ENCODE results near the gene KRTAP5-6.
"Not testable (repeated sequence)": the region's sequence is repeated elsewhere in the genome, so short reads cannot be mapped to it uniquely, and the experiment has no call there.

KRTAP5-6 gene

GRCh38 chr11:1682225-1682905 is 14.6 kb upstream of the KRTAP5-6 start:
- no peaks in the 10 kb centered on the region for H3K4me1 ChIP-seq (ENCODE audit: control insufficient read depth, insufficient read depth, low read length)
- no peaks in the 10 kb centered on the region for H3K36me3 ChIP-seq (ENCODE audit: control insufficient read depth, insufficient read depth, low read length)
- H3K27ac ChIP-seq (ENCODE audit: low read depth, low read length): no peak overlapping the region
- H3K27me3 ChIP-seq (ENCODE audit: control insufficient read depth, insufficient read depth, low read length): peaks cover 3% of the 10 kb centered on the region
- no peak overlapping the region for H3K4me3 ChIP-seq (ENCODE audit: low read length)
- H3K9ac ChIP-seq (ENCODE audit: low read length): no peak overlapping the region

- H3K27ac ChIP-seq (ENCODE audit: low read depth, low read length); H3K4me1 ChIP-seq (ENCODE audit: control insufficient read depth, insufficient read depth, low read length): not testable (repeated sequence)
These were observed 13.8 kb upstream of the KRTAP5-6 start for GRCh38 chr11:1683216-1683615.

GRCh38 chr11:1683904-1684572 is 13.0 kb upstream of the KRTAP5-6 start:
- H3K4me1 ChIP-seq (ENCODE audit: control insufficient read depth, insufficient read depth, low read length); H3K27me3 ChIP-seq (ENCODE audit: control insufficient read depth, insufficient read depth, low read length); H3K36me3 ChIP-seq (ENCODE audit: control insufficient read depth, insufficient read depth, low read length); H3K4me3 ChIP-seq (ENCODE audit: low read length); H3K27ac ChIP-seq (ENCODE audit: low read depth, low read length); H3K9ac ChIP-seq (ENCODE audit: low read length): not testable (repeated sequence)

More at GRCh38 chr11:1683216-1683615, 13.8 kb upstream of the KRTAP5-6 start:
- H3K4me3 ChIP-seq (ENCODE audit: low read length); H3K36me3 ChIP-seq (ENCODE audit: control insufficient read depth, insufficient read depth, low read length); H3K9ac ChIP-seq (ENCODE audit: low read length); H3K27me3 ChIP-seq (ENCODE audit: control insufficient read depth, insufficient read depth, low read length): not testable (repeated sequence)

GRCh38 chr11:1684886-1685874 is 11.8 kb upstream of the KRTAP5-6 start:
- H3K36me3 ChIP-seq (ENCODE audit: control insufficient read depth, insufficient read depth, low read length); H3K27me3 ChIP-seq (ENCODE audit: control insufficient read depth, insufficient read depth, low read length); H3K9ac ChIP-seq (ENCODE audit: low read length); H3K4me1 ChIP-seq (ENCODE audit: control insufficient read depth, insufficient read depth, low read length); H3K4me3 ChIP-seq (ENCODE audit: low read length); H3K27ac ChIP-seq (ENCODE audit: low read depth, low read length): not testable (repeated sequence)

GRCh38 chr11:1686220-1686619 is 10.8 kb upstream of the KRTAP5-6 start:
- not testable (repeated sequence) for H3K9ac ChIP-seq (ENCODE audit: low read length); H3K36me3 ChIP-seq (ENCODE audit: control insufficient read depth, insufficient read depth, low read length); H3K4me3 ChIP-seq (ENCODE audit: low read length); H3K27ac ChIP-seq (ENCODE audit: low read depth, low read length); H3K27me3 ChIP-seq (ENCODE audit: control insufficient read depth, insufficient read depth, low read length); H3K4me1 ChIP-seq (ENCODE audit: control insufficient read depth, insufficient read depth, low read length)

GRCh38 chr11:1688336-1688947 is 8.6 kb upstream of the KRTAP5-6 start:
- not testable (repeated sequence) for H3K9ac ChIP-seq (ENCODE audit: low read length); H3K4me1 ChIP-seq (ENCODE audit: control insufficient read depth, insufficient read depth, low read length); H3K36me3 ChIP-seq (ENCODE audit: control insufficient read depth, insufficient read depth, low read length); H3K4me3 ChIP-seq (ENCODE audit: low read length); H3K27me3 ChIP-seq (ENCODE audit: control insufficient read depth, insufficient read depth, low read length); H3K27ac ChIP-seq (ENCODE audit: low read depth, low read length)

- not testable (repeated sequence) for H3K27ac ChIP-seq (ENCODE audit: low read depth, low read length); H3K9ac ChIP-seq (ENCODE audit: low read length); H3K4me3 ChIP-seq (ENCODE audit: low read length); H3K4me1 ChIP-seq (ENCODE audit: control insufficient read depth, insufficient read depth, low read length); H3K27me3 ChIP-seq (ENCODE audit: control insufficient read depth, insufficient read depth, low read length); H3K36me3 ChIP-seq (ENCODE audit: control insufficient read depth, insufficient read depth, low read length)
These were observed 7.5 kb upstream of the KRTAP5-6 start for GRCh38 chr11:1689250-1690166.

GRCh38 chr11:1690167-1691025 is 6.6 kb upstream of the KRTAP5-6 start:
- Histone ChIP-seq H3K4me1 (ENCODE audit: control insufficient read depth, insufficient read depth, low read length) (no peaks in the 10 kb centered on the region), H3K27me3 (ENCODE audit: control insufficient read depth, insufficient read depth, low read length) (peaks cover 3% of the 10 kb centered on the region), H3K4me3 (ENCODE audit: low read length) (no peak overlapping the region), H3K27ac (ENCODE audit: low read depth, low read length) (no peak overlapping the region), H3K36me3 (ENCODE audit: control insufficient read depth, insufficient read depth, low read length) (no peaks in the 10 kb centered on the region), H3K9ac (ENCODE audit: low read length) (no peak overlapping the region)

GRCh38 chr11:1691026-1691877 is 5.7 kb upstream of the KRTAP5-6 start:
- Histone ChIP-seq H3K9ac (ENCODE audit: low read length) (no peak overlapping the region), H3K27ac (ENCODE audit: low read depth, low read length) (no peak overlapping the region), H3K36me3 (ENCODE audit: control insufficient read depth, insufficient read depth, low read length) (no peaks in the 10 kb centered on the region), H3K27me3 (ENCODE audit: control insufficient read depth, insufficient read depth, low read length) (peaks cover 3% of the 10 kb centered on the region), H3K4me1 (ENCODE audit: control insufficient read depth, insufficient read depth, low read length) (no peaks in the 10 kb centered on the region), H3K4me3 (ENCODE audit: low read length) (no peak overlapping the region)

GRCh38 chr11:1691878-1692707 is 4.9 kb upstream of the KRTAP5-6 start:
- Histone ChIP-seq H3K9ac (ENCODE audit: low read length) (no peak overlapping the region), H3K4me1 (ENCODE audit: control insufficient read depth, insufficient read depth, low read length) (no peaks in the 10 kb centered on the region), H3K36me3 (ENCODE audit: control insufficient read depth, insufficient read depth, low read length) (no peaks in the 10 kb centered on the region), H3K4me3 (ENCODE audit: low read length) (no peak overlapping the region), H3K27me3 (ENCODE audit: control insufficient read depth, insufficient read depth, low read length) (peaks cover 3% of the 10 kb centered on the region), H3K27ac (ENCODE audit: low read depth, low read length) (no peak overlapping the region)
